Breast epithelium (tissue), 3 donors: ENCODE results near the gene FBXL15.

Experiments
- POLR2A ChIP-seq: fragments of 450-650 bp; IDR thresholded peaks from one replicate; pipeline ENCODE4 v1.6.1; 2016; ENCODE audit warnings: antibody characterized with exemption, mild to moderate bottlenecking, moderate library complexity
- POLR2AphosphoS5 ChIP-seq, 3 donors: sonication (generic); formaldehyde crosslinking; IDR thresholded peaks; one replicate each; pipeline ENCODE4 v1.6.1; 2017; ENCODE audit warnings: antibody characterized with exemption in 3 of 3
- TF ChIP-seq, protein P1 (sequence below), 3 donors: fragments of 450-650 bp; IDR thresholded peaks; one replicate each; pipeline ENCODE4 v1.5.1; 2016 to 2017; ENCODE audit warnings: antibody characterized with exemption in 3 of 3, mild to moderate bottlenecking in 3 of 3, moderate library complexity in 3 of 3

DNA sequence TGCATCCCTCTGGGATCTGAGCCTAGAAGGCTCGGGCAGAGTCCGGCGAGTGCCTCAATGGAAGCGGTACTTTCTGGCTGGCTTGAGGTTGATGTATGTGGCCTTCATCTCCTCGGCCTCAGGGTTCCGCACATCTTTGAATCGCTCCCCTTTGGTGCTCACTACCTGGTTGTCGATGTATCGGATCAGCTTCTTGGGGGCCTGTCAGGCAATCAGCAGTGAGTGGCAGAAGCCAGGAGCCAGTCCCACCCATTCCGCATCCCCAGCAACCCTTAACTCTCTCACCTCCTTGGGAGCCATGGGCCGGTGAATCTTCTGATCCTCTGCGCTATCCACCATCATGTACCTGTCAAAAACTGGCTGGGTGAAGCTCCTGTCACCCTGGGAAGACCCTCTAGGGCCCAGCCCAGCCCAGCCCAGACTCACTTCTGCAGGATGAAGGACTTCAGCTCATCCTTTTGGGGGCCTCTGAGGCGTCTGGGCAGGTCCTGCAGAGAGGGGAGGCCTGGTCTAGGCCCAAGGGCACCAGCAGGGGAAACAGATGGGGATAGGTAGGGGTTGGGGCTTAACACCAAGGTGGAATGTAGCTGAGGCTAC lies 2.8 kb downstream of the FBXL15 start:
- TF ChIP-seq, protein P1, sequence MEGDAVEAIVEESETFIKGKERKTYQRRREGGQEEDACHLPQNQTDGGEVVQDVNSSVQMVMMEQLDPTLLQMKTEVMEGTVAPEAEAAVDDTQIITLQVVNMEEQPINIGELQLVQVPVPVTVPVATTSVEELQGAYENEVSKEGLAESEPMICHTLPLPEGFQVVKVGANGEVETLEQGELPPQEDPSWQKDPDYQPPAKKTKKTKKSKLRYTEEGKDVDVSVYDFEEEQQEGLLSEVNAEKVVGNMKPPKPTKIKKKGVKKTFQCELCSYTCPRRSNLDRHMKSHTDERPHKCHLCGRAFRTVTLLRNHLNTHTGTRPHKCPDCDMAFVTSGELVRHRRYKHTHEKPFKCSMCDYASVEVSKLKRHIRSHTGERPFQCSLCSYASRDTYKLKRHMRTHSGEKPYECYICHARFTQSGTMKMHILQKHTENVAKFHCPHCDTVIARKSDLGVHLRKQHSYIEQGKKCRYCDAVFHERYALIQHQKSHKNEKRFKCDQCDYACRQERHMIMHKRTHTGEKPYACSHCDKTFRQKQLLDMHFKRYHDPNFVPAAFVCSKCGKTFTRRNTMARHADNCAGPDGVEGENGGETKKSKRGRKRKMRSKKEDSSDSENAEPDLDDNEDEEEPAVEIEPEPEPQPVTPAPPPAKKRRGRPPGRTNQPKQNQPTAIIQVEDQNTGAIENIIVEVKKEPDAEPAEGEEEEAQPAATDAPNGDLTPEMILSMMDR (IDR thresholded peaks at IDR 0.05) = no peak
- TF ChIP-seq POLR2AphosphoS5 (IDR thresholded peaks at IDR 0.05) (no peak), POLR2A (no peak)
